MM.1S (cell line): Measurements from ENCODE around the gene TOLLIP.

Experiments used
- DNase-seq: peaks from one replicate; pipeline ENCODE4 v3.0.0-alpha.2; 2015
- H2AFZ ChIP-seq: fragments of 300-600 bp; sonication (generic); 2 replicates; pipeline ENCODE4 v1.6.0; 2016; ENCODE audit warnings: antibody characterized with exemption, low read length
- H3F3A ChIP-seq: fragments of 300-600 bp; sonication (generic); 2 replicates; pipeline ENCODE4 v1.6.1; 2016; ENCODE audit warnings: mild to moderate bottlenecking, antibody characterized with exemption, low read length, moderate library complexity, mixed read lengths; ENCODE audit not compliant: insufficient read depth
- H3K27ac ChIP-seq: fragments of 300-600 bp; sonication (generic); 2 replicates; pipeline ENCODE4 v1.5.1; 2016; ENCODE audit warnings: mild to moderate bottlenecking, low read length
- H3K27me3 ChIP-seq: fragments of 300-600 bp; sonication (generic); replicated peaks from 2 replicates; pipeline ENCODE4 v1.6.0; 2016; ENCODE audit warnings: low read length; ENCODE audit not compliant: insufficient read depth
- H3K36me3 ChIP-seq: fragments of 300-600 bp; sonication (generic); replicated peaks from 2 replicates; pipeline ENCODE4 v1.6.1; 2016; ENCODE audit warnings: mild to moderate bottlenecking, low read length, mixed read lengths; ENCODE audit not compliant: insufficient read depth
- H3K4me1 ChIP-seq: fragments of 300-600 bp; sonication (generic); 2 replicates; pipeline ENCODE4 v1.6.1; 2016; ENCODE audit warnings: low read length, mixed read lengths
- H3K4me2 ChIP-seq: fragments of 300-600 bp; sonication (generic); 2 replicates; pipeline ENCODE4 v1.6.0; 2016; ENCODE audit warnings: low read depth, low read length
- H3K4me3 ChIP-seq: fragments of 300-600 bp; sonication (generic); 2 replicates; pipeline ENCODE4 v1.5.1; 2016; ENCODE audit warnings: low read length, mixed read lengths
- H3K79me2 ChIP-seq: fragments of 300-600 bp; sonication (generic); 2 replicates; pipeline ENCODE4 v1.6.1; 2016; ENCODE audit warnings: mixed run types, low read length, mixed read lengths
- H3K9ac ChIP-seq: fragments of 300-600 bp; sonication (generic); 2 replicates; pipeline ENCODE4 v1.6.1; 2016; ENCODE audit warnings: low read length, mixed read lengths
- H3K9me2 ChIP-seq: fragments of 300-600 bp; sonication (generic); replicated peaks from 2 replicates; pipeline ENCODE4 v1.6.1; 2016; ENCODE audit warnings: mild to moderate bottlenecking, low read length, mixed read lengths; ENCODE audit not compliant: insufficient read depth
- H3K9me3 ChIP-seq: fragments of 300-600 bp; sonication (generic); replicated peaks from 2 replicates; pipeline ENCODE4 v1.6.1; 2016; ENCODE audit warnings: mild to moderate bottlenecking, low read length, mixed read lengths; ENCODE audit not compliant: insufficient read depth
- H4K20me1 ChIP-seq: fragments of 300-600 bp; sonication (generic); 2 replicates; pipeline ENCODE4 v1.6.1; 2016; ENCODE audit warnings: mild to moderate bottlenecking, low read length, moderate library complexity, mixed read lengths; ENCODE audit not compliant: insufficient read depth
- EZH2 ChIP-seq: fragments of 300-600 bp; sonication (generic); optimal IDR thresholded peaks from 2 replicates; pipeline ENCODE3; 2017; ENCODE audit warnings: low read depth, mild to moderate bottlenecking, antibody characterized with exemption, low read length, mixed read lengths
- EZH2phosphoT487 ChIP-seq: fragments of 300-600 bp; sonication (generic); IDR thresholded peaks from 2 replicates; pipeline ENCODE4 v1.6.1; 2018; ENCODE audit warnings: antibody characterized with exemption, low read length
- TF ChIP-seq, protein P1 (sequence below): fragments of 300-600 bp; sonication (generic); IDR thresholded peaks from 2 replicates; pipeline ENCODE4 v1.5.1; 2016; ENCODE audit warnings: antibody characterized with exemption, low read length, mixed read lengths

The TOLLIP gene

DNA sequence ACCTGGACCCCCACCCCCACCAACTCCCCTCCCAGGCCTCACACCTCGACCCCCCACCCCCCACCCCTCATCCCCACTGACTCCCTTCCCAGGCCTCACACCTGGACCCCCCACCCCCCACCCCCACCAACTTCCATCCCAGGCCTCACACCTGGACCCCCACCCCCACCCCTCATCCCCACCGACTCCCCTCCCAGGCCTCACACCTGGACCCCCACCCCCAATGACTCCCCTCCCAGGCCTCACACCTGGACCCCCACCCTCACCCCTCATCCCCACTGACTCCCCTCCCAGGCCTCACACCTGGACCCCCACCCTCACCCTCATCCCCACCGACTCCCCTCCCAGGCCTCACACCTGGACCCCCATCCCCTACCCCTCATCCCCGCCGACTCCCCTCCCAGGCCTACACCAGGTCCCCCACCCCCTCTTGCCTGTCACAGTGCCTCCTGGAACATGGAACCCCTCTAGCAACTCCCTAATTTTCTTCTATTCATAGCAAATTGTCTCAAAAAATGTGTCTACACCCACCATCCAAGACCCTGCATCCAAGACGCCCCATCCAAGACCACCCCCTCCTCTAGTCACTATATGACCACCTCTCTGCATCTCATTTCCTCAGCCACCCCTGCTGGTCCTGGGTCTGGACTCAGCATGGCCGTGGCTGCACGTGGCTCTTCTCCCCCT is 43.4 kb upstream of the TOLLIP start:
- Histone ChIP-seq H3K4me1 (no peaks in the 10 kb centered on the region), H3K4me2 (no peak overlapping the region), H3K79me2 (no peaks in the 10 kb centered on the region), H3K4me3 (no peak overlapping the region), H3K27me3 (peaks cover 79% of the 10 kb centered on the region), H3K27ac (no peak overlapping the region), H3K9me3 (no peaks in the 10 kb centered on the region), H3K9me2 (no peaks in the 10 kb centered on the region), H2AFZ (no peak overlapping the region), H4K20me1 (no peaks in the 10 kb centered on the region), H3K36me3 (no peaks in the 10 kb centered on the region), H3F3A (no peaks in the 10 kb centered on the region), H3K9ac (no peak overlapping the region)
- TF ChIP-seq EZH2 (no peak), EZH2phosphoT487 (no peak)
- TF ChIP-seq, protein P1, sequence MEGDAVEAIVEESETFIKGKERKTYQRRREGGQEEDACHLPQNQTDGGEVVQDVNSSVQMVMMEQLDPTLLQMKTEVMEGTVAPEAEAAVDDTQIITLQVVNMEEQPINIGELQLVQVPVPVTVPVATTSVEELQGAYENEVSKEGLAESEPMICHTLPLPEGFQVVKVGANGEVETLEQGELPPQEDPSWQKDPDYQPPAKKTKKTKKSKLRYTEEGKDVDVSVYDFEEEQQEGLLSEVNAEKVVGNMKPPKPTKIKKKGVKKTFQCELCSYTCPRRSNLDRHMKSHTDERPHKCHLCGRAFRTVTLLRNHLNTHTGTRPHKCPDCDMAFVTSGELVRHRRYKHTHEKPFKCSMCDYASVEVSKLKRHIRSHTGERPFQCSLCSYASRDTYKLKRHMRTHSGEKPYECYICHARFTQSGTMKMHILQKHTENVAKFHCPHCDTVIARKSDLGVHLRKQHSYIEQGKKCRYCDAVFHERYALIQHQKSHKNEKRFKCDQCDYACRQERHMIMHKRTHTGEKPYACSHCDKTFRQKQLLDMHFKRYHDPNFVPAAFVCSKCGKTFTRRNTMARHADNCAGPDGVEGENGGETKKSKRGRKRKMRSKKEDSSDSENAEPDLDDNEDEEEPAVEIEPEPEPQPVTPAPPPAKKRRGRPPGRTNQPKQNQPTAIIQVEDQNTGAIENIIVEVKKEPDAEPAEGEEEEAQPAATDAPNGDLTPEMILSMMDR: no peak
- no peak for DNase-seq

DNA sequence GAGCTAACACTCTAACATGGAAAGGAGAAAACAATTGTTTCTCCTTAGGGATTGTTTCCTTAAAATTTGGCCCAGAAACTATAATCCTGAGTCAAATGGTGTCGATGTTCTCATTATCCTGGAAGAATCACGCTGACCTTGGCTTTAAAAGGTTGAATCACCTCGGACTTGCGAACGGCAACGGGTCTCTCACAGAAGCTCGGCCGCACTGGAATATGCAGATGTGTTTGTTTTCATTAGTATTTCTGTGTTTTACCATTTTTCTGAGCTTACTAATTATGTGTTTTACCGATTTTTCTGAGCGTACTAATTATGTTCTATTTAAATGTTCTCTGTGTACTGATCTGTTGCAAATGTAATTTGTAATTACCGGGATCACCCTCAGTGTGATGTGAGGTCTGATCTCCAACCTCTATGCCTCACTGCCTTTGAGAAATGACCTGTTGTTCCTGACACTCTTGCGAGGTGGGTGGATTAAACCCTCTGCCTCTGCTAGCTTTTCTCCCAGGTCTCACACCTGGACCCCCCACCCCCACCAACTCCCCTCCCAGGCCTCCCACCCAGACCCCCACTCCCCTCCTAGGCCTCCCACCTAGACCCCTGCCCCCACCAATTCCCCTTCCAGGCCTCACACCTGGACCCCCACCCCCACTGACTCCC is 42.0 kb upstream of the TOLLIP start:
- no peak overlapping the region for H3K27ac ChIP-seq
- no peaks in the 10 kb centered on the region for H3K4me1 ChIP-seq
- no peak for DNase-seq
- no peaks in the 10 kb centered on the region for H3K79me2 ChIP-seq
- H3K36me3 ChIP-seq: no peaks in the 10 kb centered on the region
- H2AFZ ChIP-seq: no peak overlapping the region
- no peak overlapping the region for H3K4me3 ChIP-seq
- no peaks in the 10 kb centered on the region for H3F3A ChIP-seq
- TF ChIP-seq EZH2phosphoT487: no peak
- TF ChIP-seq, protein P1: no peak
- TF ChIP-seq EZH2: no peak
- H4K20me1 ChIP-seq: no peaks in the 10 kb centered on the region
- H3K27me3 ChIP-seq: peaks cover 79% of the 10 kb centered on the region
- no peaks in the 10 kb centered on the region for H3K9me2 ChIP-seq
- no peaks in the 10 kb centered on the region for H3K9me3 ChIP-seq
- no peak overlapping the region for H3K4me2 ChIP-seq
- no peak overlapping the region for H3K9ac ChIP-seq

DNA sequence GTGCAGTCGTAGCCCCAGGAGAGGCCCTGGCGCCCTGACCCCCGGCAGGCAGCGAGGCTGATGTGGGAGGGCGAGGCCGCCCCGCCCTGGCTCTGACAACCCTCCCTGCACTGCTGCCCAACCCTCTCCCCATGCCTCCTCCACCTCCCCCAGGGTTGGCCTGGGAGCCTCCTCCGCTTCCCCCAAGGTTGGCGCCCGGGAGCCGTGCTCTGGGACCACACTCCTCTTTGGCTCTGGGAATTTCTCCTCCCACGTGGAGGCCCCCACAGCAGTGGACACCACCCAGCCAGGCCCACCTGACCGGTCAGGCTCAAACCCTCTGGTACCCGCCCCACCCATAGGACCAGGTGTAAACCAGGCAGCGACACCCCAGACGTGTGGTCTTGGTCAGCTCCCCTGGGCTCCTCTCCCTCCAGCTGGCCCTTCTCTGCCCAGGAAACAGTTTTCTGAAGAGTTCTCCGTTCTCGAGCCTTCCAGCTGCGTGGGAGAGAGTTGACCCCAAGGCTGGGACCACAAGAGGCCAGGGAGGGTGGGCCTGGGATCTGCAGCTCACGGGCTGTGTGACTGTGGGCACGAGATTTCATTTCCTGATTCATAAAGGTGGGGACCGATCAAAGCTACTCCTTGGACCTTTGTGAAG is 40.8 kb upstream of the TOLLIP start:
- Histone ChIP-seq H3K9ac (no peak overlapping the region), H3K79me2 (no peaks in the 10 kb centered on the region), H3K27ac (no peak overlapping the region), H3K9me3 (no peaks in the 10 kb centered on the region), H3K4me2 (no peak overlapping the region), H3K4me3 (no peak overlapping the region), H2AFZ (no peak overlapping the region), H3K27me3 (peaks cover 79% of the 10 kb centered on the region), H4K20me1 (no peaks in the 10 kb centered on the region), H3K36me3 (no peaks in the 10 kb centered on the region), H3F3A (no peaks in the 10 kb centered on the region), H3K4me1 (no peaks in the 10 kb centered on the region), H3K9me2 (no peaks in the 10 kb centered on the region)
- no peak for TF ChIP-seq EZH2phosphoT487
- no peak for TF ChIP-seq EZH2
- TF ChIP-seq, protein P1: no peak
- no peak for DNase-seq
